ENCODE data around the gene CHGA.

GRCh38 chr14:92981726-92982125 lies 58.8 kb downstream of the CHGA start:
- TF ChIP-seq CTCF (IDR thresholded peaks at IDR 0.05) (no peak), SIN3A (IDR thresholded peaks at IDR 0.05; ENCODE audit: borderline replicate concordance, insufficient read depth, low read depth, low read length) (no peak), POLR2AphosphoS5 (IDR thresholded peaks at IDR 0.05; ENCODE audit: low read depth, low read length) (no peak), TCF7L2 (IDR thresholded peaks at IDR 0.05; ENCODE audit: low read depth, low read length) (no peak)

Data from Panc1 (cell line).